HG02885 (cell line): ENCODE data around the gene KLHL12.

Source experiments
- ATAC-seq: cut with Tn5 transposase; IDR thresholded peaks from one replicate; pipeline ENCODE4 v1.9.1; 2021; ENCODE audit warnings: mild to moderate bottlenecking; ENCODE audit not compliant: unreplicated experiment, poor library complexity

Gene KLHL12

DNA sequence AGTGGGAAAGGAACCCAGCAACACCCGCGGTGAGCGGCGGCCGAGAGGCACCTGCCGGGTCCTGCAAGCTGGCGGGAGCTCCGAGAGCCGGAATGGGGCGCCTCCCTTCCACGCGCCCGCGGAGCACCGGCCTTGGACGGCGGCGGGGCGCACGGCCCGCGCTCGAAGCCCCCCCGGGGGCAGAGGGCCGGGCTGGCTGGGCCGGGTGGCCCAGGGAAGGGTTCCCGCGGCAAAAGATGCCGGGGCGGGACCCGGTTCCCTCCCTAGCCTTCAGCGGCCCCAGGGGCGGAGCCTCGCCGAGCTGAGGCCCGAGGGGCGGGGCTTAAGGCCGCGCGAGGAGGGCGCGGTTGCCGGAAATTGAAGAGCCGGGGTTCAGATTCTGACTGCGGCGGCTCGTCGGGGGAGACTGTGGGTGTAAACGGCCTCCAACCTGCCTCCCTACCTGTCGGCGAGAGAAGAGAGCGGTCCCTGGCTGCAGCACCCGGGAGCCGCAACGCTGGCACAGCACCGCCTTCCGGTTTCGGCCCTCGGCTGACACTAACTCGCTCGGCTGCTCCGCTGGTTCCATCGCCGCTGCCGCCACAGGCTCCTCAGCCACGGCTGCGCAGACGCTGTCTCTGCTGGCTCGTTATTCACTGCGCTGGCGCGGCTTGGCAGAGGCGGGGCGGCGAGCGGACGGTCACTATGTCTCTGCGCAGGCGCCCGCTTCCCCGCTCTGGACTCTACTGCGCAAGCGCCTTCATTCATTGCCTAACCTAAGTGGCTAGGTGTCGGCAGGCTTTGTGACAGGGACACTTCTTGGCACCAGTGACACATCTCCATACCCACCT is 38.3 kb downstream of the KLHL12 start, which contains the start of gene RABIF:
Gene RABIF (minus strand): TSS at position 619 of the 830 bp plus-strand sequence. CDS start 51 bp downstream, at position 568.
- ATAC-seq = peak; percentile 89

DNA sequence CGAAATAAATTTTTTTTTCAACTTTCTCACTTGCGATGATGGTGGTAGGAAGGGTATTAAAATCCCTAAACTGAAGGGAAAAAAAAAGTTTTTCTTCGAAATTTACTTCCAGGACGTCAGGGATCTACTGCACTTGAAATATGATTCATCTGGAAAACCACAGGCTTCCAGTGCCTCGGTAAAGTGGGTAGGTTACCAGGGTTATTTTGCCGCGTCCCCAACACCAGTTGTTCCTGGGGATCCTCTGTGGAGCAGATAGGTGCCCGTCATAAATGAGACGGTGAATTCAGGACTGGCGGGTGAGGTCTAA is 38.9 kb downstream of the KLHL12 start:
- no peak for ATAC-seq

DNA sequence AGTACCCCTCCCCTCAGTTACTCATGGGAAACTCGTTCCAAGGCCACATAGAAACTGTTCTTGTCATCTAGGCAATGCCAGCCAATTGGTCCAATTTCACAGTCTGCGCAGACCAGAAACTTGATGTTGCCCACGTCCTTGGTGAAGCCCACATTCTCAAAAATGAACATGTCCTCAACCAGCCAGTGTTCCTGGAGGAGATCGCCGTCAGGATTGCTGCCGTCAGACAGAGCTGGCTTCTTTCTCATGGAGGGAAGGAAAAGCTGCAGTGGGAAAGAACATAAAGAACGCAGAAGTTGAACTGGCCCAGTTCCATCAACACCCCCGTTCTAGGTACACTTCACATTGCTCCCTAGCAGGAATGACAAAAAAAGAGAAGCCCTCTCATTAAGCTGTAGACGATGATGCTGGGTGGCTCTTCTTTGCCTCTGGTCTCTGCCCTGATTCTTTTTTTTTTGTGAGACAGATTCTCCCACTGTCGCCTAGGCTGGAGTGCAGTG is 46.0 kb downstream of the KLHL12 start:
- no peak for ATAC-seq

DNA sequence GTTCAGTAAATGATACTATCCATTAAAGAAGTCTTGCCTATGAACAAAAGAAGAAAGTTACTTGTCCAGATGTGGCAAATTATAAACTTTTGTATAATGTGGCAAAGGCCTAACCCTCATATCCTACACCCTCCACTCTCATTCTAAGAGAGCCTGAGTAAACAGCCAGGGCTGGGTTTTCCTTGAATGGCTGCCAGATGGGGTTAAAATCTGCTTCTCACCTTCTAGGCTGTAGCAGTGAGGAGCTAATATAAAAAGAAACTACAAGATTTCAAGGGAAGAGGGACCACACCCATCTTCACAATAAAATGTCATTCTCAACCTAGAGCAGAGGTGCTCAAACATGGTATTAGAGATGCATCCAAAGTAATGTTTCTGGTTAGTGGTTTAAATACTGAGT is 47.0 kb downstream of the KLHL12 start:
- ATAC-seq = no peak

DNA sequence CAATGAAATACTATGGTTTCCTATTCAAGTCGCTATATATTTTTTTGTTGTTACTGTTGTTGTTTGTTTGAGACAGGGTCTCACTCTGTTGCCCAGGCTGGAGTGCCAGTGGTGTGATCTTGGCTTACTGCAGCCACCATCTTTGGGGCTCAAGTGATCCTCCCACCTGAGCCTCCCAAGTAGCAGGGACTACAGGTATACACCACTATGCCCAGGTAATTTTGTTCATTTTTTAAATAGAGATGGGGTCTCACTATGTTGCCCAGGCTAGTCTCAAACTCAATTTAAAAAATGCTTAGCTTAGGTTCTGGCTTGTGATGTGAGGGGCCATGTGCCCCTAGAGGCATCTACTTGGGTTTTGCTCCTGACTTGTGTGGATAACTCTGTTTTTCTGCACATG is 47.9 kb downstream of the KLHL12 start:
- ATAC-seq = no peak

DNA sequence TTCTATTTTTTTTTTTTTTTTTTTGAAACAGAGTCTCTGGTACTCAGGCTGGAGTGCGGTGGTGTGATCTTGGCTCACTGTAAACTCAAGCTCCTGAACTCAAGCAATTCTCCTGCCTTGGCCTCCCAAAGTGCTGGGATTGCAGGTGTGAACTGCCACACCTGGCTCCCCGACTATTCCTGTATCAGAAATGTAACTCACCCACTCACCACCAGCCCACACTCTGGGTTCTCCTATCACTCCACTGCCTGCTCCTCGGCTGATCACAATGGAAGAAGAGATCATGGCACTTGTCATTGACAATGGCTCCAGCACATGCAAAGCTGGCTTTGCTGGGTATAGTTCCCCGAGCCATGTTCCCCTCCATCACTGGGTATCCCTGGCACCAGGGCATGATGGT is 54.0 kb downstream of the KLHL12 start:
- ATAC-seq = no peak

DNA sequence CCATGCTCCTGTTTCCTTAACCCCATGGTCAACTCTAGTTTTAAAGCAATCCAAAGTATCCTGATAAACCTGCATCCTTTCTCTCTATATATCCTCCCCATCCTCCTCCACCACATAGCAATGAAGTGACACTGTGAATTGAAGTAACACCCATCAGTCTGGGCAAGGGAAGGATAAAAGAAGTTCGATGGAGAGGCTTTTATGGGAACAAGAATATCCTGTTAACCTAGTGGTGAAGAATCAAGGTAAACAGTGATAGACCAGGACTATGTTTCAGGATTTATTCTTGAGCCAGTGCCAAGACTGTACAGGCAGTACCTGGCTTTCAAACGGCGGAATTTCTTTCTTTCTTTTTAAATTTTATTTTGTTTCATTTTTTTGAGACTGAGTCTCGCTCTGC is 55.7 kb downstream of the KLHL12 start:
- ATAC-seq = no peak

DNA sequence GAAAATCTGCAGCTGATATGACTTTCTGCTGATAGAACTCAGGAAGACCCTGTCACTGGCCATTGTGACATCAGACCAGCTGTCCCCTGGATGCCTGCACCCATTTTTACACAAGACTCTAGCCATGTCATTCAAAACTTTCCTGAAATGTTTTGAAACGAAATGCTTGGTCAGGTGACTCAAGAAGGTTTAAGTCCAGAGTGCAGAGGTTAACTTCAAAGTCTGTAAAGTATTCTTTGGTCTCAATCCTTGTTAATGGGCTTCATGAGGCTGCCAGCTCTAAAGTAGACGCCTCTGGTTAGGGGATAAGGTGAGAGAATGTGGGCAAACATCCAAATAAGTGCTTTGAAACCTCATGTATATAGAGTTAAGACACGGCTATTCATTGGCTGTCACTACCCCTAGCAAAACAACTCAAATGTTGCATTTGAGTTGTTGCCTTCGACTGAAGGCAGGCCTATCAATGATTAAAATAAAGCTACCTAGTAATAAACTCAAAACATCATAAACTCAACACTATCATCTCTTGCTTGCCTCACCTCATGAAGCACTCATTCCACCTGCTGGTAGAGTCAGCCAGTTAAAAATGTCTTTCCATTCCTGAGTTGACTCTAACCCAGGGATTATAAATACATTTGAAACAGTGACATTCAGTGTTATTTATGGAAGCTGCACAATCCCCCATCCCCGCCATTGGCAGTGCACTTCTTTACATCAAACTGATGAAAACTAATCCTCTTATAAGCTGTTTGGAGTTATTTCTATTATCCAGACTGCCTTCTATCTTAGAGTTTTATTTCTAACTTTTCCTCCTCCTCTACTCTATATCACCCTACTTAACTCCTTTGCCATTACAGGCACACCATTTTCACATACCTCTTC is 64.1 kb downstream of the KLHL12 start:
- ATAC-seq = no peak

DNA sequence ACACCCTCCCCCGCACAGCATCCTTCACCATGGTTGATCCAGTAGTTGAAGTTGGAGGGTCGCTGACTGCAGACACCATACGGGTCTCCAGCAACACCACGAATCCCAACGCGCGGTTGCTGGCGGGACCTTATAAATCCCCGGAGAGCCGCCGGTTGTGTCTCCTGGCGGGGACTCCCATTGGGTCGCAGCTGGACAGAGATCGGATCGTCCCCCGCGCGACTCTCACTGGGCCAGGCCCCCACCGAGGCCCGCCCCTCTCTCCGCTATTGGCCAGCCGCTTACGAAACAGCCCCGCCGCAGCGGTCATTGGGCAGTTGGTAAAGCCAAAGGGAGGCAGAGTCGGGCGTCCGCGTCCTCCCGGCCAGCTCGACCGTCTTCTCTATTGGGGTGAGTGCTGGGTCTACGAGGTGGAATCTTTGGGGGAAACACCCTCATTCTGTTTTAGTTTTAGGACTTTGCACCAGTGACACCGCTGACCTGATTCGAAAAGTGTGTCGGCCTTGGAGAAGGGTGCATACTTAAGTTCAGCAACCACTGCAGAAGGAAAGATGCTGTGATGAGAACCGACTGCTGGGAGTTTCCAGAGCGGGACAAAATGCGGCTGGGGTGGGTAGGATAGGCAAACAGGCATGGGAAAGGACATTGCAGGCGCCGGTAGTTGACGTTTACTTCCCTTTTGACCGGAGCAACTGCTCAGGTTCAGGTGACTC is 65.5 kb downstream of the KLHL12 start:
- ATAC-seq = peak; percentile 88

DNA sequence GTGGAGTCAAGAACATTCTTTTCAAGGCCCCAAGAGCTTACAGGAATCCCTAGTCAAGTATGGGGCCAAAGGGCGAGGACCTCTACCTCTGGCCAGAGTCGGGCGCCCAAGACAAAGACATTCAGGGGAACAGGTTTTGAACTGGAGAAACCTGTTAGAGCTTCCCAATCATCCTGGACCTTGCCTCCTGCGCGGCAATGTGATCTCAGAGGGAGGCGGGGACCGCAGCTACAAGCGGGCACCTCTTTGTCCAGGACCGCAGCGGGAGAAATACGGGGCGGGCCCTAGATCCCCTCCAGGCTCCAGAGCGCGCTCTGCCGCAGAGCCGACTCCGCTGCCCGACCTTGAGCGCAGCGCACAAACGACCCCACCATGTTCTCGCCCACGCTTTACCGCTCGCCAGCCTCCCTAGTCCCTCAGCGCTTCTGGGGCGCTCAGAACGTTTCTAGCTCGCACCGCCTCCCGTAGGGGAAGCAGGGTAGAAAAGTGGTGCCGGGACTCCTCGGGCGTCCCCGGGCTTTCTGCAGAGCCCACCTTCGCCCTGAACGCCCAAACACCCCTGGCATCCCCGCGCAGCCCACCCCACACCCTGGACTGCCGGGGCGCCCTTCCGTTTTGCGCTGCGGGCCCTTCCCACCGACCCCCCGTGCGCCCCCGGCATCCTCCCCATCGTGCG is 66.2 kb downstream of the KLHL12 start:
- peak; percentile 33 for ATAC-seq

DNA sequence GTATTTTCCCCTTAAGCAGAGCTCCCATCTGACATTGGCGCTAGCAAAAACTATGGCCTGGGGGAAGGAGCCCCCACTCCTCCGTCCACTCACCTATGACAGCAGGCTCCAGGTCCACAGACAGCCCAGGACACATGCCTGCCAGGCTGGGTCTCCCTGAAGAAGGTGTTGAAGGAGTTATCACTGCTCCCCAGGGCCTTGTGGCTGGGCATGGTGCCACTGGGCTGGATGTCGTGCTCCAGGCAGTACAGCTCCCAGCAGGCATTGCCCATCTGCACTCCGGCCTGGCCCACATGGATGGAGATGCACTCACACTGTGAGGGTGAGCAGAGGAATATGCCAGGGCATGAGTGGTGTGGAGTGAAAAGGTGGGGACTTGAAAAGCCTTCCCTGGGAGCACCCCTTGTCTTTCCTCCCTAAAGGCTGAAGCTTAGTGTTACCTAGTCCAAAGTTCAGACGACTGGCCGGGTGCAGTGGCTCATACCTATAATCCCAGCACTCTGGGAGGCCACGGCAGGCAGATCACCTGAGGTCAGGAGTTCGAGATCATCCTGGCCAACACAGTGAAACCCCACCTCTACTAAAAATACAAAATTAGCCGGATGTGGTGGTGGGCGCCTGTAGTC is 68.1 kb downstream of the KLHL12 start:
- ATAC-seq = no peak

DNA sequence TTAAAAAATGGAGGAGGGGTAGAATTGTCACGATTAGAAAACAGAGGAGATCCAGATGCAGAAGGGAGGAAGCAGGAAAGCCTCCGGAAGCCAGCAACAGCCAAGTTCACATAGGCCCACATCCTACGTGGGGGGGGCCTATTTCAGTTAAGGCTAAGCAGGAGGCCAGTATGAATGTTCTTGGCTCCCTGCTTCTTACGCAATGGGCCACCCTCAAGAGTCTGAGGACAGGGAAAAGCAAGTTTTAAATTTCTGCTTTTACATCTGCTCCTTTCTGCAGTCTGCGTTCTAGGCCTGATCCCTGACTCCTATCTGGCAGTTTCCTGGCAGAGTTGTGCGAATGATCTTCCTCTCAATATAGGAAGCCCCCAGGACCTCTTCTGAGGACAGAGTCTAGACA is 68.7 kb downstream of the KLHL12 start:
- ATAC-seq = no peak

DNA sequence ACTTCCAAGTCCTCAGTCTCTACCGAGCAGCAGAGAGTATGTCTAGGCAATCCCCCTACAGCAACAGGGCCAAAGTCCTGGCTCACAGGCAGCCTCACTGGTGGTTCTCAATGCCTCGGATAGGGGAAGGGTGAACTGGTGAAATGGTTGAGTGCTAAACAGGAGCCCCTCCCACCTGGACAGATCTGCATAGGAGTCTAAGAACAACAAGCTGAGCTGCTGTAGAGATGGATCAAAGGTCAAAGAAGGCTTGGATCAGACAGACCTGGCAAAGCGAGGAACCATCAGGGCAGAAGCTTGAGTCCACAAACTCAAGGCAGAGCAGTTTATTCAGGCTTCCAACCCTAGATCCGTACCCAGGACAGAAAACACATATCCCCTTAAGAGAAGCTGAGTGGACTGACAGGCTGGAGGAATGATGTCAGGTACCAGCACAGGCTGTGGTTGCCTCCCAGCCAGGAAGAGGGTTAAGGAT is 69.9 kb downstream of the KLHL12 start:
- no peak for ATAC-seq

DNA sequence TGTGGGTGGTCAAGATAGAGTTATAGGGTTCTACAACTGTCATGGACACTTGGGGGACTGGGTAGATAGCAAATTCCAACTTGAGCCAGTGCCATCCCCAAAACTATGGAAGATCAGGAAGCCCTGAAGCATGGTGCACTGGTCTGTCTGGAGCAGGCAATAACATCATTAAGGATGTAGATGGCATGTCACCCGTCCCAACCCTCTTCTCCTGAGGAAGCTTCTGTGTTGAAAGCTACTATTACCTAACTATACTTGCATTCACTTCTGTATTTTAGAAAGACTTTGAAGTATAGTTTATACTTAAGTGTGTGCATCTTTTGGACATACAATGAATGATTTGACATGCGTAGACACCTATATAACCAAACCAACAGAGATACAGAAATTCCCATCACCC is 71.0 kb downstream of the KLHL12 start:
- ATAC-seq = no peak

DNA sequence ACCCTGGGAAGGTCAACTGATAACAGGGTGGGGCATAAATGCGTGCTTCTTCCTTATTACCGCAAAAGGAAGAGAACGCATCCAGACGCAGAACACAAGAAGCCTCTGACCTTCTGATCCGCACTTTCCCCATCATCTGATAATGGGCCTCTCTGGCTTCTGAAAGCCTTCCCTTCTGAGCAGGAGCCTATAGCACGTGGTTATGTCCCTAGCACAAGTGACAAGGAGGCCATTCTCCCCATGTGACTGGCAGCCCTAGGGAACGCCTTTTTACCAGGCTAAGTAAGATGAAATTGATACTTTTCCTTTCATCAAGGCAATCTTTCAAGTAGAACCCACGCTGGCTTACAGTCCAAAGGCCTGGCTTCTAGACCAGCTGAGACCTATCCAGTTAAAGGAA is 72.2 kb downstream of the KLHL12 start:
- ATAC-seq = no peak

DNA sequence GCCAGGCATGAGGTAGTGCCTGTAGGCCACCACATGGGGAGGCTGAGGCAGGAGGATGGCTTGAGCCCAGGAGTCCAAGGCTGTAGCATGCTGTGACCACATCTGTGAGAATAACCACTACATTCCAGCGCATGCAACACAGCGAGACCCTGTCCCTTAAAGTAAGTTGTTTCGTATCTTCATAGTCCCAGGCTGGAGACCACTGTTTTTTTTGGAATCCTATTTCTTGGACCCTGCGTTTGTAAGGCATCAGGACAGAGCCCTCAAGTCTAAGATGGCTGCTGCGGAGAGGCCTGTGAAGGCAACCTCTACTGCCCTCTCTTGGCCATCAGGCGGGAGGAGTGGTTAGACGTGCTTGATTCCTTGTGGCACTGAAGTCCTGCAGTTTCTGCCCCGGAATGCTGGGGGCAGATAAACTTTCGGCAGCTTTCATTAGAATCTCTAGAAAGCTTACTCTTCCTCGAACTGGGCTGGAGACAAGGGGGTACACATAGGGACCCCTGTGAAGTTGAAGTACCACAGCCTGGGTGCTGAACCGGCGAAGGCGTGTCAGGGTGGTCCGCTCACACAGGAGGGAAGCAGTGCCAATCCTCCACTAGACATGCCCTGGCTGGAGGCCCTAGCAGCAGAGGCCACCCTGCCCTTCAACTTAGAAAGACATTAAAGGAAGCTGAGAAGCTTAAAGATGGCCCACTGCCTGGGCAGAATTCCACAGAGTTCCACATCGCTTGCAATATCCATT is 74.7 kb downstream of the KLHL12 start:
- ATAC-seq = no peak

DNA sequence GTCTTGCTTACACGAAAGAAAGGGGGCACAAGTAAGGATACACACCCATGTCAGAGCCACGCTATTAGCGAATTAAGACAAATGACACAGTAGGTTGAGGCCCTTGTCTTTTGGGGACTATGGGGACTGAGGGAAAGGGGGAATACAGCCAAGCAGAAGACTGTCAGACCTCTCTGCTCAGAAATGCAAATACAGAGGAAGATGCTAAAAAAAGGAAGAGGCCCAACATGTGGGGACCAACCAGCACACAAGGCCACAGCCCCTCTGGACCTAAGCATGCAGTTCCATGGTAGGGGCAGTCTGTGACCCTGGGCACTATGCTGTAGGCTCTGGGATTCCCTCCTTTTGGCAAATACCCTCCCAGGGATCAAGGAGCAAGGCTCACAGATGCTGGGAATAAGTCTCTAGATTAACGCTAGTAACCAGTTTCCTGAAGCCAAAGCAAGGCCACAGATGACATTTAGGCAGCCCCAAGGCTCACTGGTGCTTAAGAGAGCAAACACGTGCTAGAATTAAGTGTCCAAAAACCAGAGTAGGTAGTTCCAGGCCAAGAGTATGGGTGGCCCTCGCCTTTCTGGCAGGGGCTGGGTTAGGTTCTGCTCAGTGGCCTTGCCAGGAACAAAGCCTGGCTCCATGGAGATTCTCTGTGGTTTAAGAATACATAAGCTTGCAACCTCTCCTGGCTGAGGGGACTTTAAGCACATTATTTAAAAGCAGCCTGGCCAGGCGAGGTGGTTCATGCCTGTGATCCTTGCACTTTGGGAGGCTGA is 76.3 kb downstream of the KLHL12 start:
- no peak for ATAC-seq

DNA sequence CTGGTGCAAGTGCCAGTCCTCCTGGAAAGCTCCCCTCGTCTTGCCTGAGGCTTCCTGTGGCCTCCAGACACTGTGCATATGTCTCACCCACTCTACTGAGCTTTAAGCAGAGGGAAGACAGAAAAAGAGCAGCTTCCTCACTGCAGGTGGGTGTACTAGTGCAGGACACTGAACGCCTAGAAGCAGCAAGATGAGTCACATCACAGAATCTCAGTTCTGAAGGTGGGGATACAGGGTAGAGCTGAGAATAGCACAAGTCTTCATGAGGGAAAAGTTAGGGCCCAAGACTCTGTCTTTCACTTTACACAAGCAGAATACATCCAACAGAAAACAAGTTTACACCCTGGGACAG is 78.9 kb downstream of the KLHL12 start:
- peak; percentile 90 for ATAC-seq
